ENCODE measurements around the gene TMEM106C. TPM values are rescaled to one million over a fixed set of nuclear protein-coding genes. Genes with fewer than 3 reads are reported as not detected.

Gene TMEM106C
- polyA plus RNA-seq, 1 experiment = 217 TPM

GRCh38 chr12:47940773-47941474 lies 22.5 kb upstream of the TMEM106C start:
- DNase-seq (ENCODE audit: low read depth) = no peak
- Histone ChIP-seq H3K27me3 (ENCODE audit: control insufficient read depth, insufficient read depth, low read length) (no peaks in the 10 kb centered on the region), H3K36me3 (ENCODE audit: control insufficient read depth, insufficient read depth, low read length) (no peaks in the 10 kb centered on the region), H3K4me3 (ENCODE audit: low read depth, low read length) (no peak overlapping the region)
- ChIA-PET CTCF (interaction anchor here (1.0 to 1.7 kb wide), 2 partner anchors 11 to 54 kb away, joined by 3 to 8 read pairs; no protein-coding TSS in a partner anchor), POLR2A (no interaction called here)
- TF ChIP-seq CTCF (IDR thresholded peaks at IDR 0.05; ENCODE audit: insufficient read depth, low read depth, low read length) = no peak

GRCh38 chr12:47941475-47941780 lies 22.0 kb upstream of the TMEM106C start:
- CTCF ChIA-PET = interaction anchor here (1.7 kb wide), 1 partner anchor 10 kb away, joined by 8 read pairs; no protein-coding TSS in a partner anchor

GRCh38 chr12:47941871-47942613 lies 21.4 kb upstream of the TMEM106C start:
- Histone ChIP-seq H3K27me3 (ENCODE audit: control insufficient read depth, insufficient read depth, low read length) (no peaks in the 10 kb centered on the region), H3K36me3 (ENCODE audit: control insufficient read depth, insufficient read depth, low read length) (no peaks in the 10 kb centered on the region), H3K4me3 (ENCODE audit: low read depth, low read length) (no peak overlapping the region)
- peak; percentile 35; the same call in 1 of the 2 replicates for TF ChIP-seq CTCF (IDR thresholded peaks at IDR 0.05; ENCODE audit: insufficient read depth, low read depth, low read length)
- no peak for DNase-seq (ENCODE audit: low read depth)
- ChIA-PET CTCF (interaction anchor here (1.7 kb wide), 1 partner anchor 9 kb away, joined by 8 read pairs; no protein-coding TSS in a partner anchor), POLR2A (no interaction called here)

More at GRCh38 chr12:47941475-47941780, 22.0 kb upstream of the TMEM106C start:
- Histone ChIP-seq H3K27me3 (ENCODE audit: control insufficient read depth, insufficient read depth, low read length) (no peaks in the 10 kb centered on the region), H3K36me3 (ENCODE audit: control insufficient read depth, insufficient read depth, low read length) (no peaks in the 10 kb centered on the region), H3K4me3 (ENCODE audit: low read depth, low read length) (no peak overlapping the region)
- no peak for DNase-seq (ENCODE audit: low read depth)
- POLR2A ChIA-PET = no interaction called here
- no peak for TF ChIP-seq CTCF (IDR thresholded peaks at IDR 0.05; ENCODE audit: insufficient read depth, low read depth, low read length)

GRCh38 chr12:47942614-47943225 lies 20.7 kb upstream of the TMEM106C start:
- CTCF ChIA-PET = interaction anchor here (1.2 kb wide), 1 partner anchor 79 kb away, joined by 4 read pairs; no protein-coding TSS in a partner anchor
- Histone ChIP-seq H3K27me3 (ENCODE audit: control insufficient read depth, insufficient read depth, low read length) (no peaks in the 10 kb centered on the region), H3K36me3 (ENCODE audit: control insufficient read depth, insufficient read depth, low read length) (no peaks in the 10 kb centered on the region), H3K4me3 (ENCODE audit: low read depth, low read length) (no peak overlapping the region)
- no peak for DNase-seq (ENCODE audit: low read depth)
- no peak for TF ChIP-seq CTCF (IDR thresholded peaks at IDR 0.05; ENCODE audit: insufficient read depth, low read depth, low read length)
- POLR2A ChIA-PET = no interaction called here

All from BJ (cell line).